ENCODE data around the gene NR1D2.
"Not testable (repeated sequence)": the region's sequence is repeated elsewhere in the genome, so short reads cannot be mapped to it uniquely, and the experiment has no call there.

The NR1D2 gene

GRCh38 chr3:23913873-23914743, 31.0 kb upstream of the NR1D2 start:
- no peak for DNase-seq (ENCODE audit: extremely low spot score)
- TF ChIP-seq, protein P1, sequence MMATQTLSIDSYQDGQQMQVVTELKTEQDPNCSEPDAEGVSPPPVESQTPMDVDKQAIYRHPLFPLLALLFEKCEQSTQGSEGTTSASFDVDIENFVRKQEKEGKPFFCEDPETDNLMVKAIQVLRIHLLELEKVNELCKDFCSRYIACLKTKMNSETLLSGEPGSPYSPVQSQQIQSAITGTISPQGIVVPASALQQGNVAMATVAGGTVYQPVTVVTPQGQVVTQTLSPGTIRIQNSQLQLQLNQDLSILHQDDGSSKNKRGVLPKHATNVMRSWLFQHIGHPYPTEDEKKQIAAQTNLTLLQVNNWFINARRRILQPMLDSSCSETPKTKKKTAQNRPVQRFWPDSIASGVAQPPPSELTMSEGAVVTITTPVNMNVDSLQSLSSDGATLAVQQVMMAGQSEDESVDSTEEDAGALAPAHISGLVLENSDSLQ (IDR thresholded peaks at IDR 0.05), result peak; percentile 59
- no peak for TF ChIP-seq ARNT (IDR thresholded peaks at IDR 0.05)
- no peak for TF ChIP-seq FOXA1 (IDR thresholded peaks at IDR 0.05)
- no peak for TF ChIP-seq BHLHE40 (IDR thresholded peaks at IDR 0.05; ENCODE audit: borderline replicate concordance)
- no peak for TF ChIP-seq ZNF384 (IDR thresholded peaks at IDR 0.05)
- CTCF ChIA-PET, result interaction anchor here (0.6 to 0.7 kb wide), 3 partner anchors 22 to 858 kb away, joined by 4 to 8 read pairs (median 7); no protein-coding TSS in a partner anchor
- POLR2A ChIA-PET, result no interaction called here

- DNase-seq (ENCODE audit: extremely low spot score), result peak; percentile 19
- ChIA-PET POLR2A (interaction anchor here (1.1 to 2.9 kb wide), 7 partner anchors 17 to 77 kb away, joined by 6 to 44 read pairs (median 7); no protein-coding TSS in a partner anchor), CTCF (interaction anchor here (0.9 kb wide), 1 partner anchor 8 kb away, joined by 4 read pairs; no protein-coding TSS in a partner anchor)
- no peak for TF ChIP-seq SUZ12 (IDR thresholded peaks at IDR 0.05)
- TF ChIP-seq FOXA1 (IDR thresholded peaks at IDR 0.05), result no peak
- peak; percentile 53; the same call in 1 of the 2 replicates for TF ChIP-seq CTBP1 (IDR thresholded peaks at IDR 0.05; ENCODE audit: borderline replicate concordance)
- no peak for TF ChIP-seq ZNF384 (IDR thresholded peaks at IDR 0.05)
- TF ChIP-seq TARDBP (IDR thresholded peaks at IDR 0.05), result 0 out of 2 replicates have a peak, but pooled peaks have one; percentile 24
- TF ChIP-seq, protein P1 (IDR thresholded peaks at IDR 0.05), result peak; percentile 77
- no peak for TF ChIP-seq LEF1 (IDR thresholded peaks at IDR 0.05; ENCODE audit: borderline replicate concordance)
- TF ChIP-seq ELF4 (IDR thresholded peaks at IDR 0.05), result no peak
- TF ChIP-seq HDGF (IDR thresholded peaks at IDR 0.05; ENCODE audit: borderline replicate concordance), result no peak
- no peak for TF ChIP-seq ARNT (IDR thresholded peaks at IDR 0.05)
- TF ChIP-seq FOXM1 (IDR thresholded peaks at IDR 0.05; ENCODE audit: borderline replicate concordance), result no peak
- no peak for TF ChIP-seq BHLHE40 (IDR thresholded peaks at IDR 0.05; ENCODE audit: borderline replicate concordance)
- no peak for TF ChIP-seq NFRKB (IDR thresholded peaks at IDR 0.05)
- no peak for TF ChIP-seq SP1 (IDR thresholded peaks at IDR 0.05)
- no peak for TF ChIP-seq FOXK2 (IDR thresholded peaks at IDR 0.05)
- peak; percentile 63 for TF ChIP-seq L3MBTL2 (conservative IDR thresholded peaks at IDR 0.05)
Observed at GRCh38 chr3:23915537-23916108, 29.5 kb upstream of the NR1D2 start.

GRCh38 chr3:23916152-23916885, 28.8 kb upstream of the NR1D2 start:
- ChIA-PET CTCF (interaction anchor here (0.9 kb wide), 1 partner anchor 9 kb away, joined by 4 read pairs; no protein-coding TSS in a partner anchor), POLR2A (interaction anchor here (0.6 to 2.9 kb wide), 79 partner anchors 8 to 1158 kb away, joined by 3 to 62 read pairs (median 4); no protein-coding TSS in a partner anchor)
- DNase-seq (ENCODE audit: extremely low spot score), result no peak
- TF ChIP-seq L3MBTL2 (conservative IDR thresholded peaks at IDR 0.05) (peak; percentile 58), FOXA1 (IDR thresholded peaks at IDR 0.05) (no peak)

DNA sequence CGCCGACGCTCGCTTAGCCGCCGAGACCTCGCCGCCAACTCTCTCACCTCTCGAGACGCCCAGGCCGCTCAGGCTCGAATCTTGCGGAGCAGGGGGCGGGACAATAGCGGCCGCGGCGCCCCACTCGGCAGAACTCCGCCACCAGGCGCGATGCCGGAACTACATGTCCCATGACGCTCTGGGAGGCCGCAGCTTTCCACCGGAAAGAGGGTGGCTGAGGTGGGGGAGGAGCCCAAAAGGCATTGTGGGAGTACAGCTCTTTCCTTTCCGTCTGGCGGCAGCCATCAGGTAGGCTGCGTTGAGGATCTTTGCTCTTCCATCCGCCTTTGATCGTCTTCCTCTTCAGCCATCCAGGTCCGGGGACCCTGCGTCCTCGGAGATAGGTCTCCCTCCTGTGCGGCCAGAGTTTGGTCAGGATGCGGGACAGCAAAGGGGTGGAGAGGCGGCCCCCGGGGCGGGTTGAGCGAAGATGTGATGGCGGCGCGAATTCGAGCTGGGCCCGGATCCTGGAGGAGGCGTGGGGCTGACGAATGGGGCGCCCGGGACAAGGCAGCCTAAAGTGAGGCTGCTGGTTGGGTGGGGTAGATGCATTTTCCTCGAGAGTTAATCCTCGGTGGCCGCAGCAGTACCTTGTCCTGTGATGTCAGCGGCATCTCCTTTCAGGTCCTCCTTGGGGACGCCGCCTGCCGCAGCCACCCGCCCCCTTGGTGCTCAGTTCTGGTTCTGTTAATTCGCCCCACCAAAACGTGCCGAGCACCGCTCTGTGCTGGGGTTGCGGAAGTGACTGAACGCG, 28.0 kb upstream of the NR1D2 start, which contains the start of the genes NKIRAS1 and RPL15:
TSS of gene NKIRAS1 (minus strand) at position 105 of the 793 bp plus-strand sequence. CDS start 6,086 bp downstream, outside the sequence.
TSS of gene RPL15 (plus strand) at position 247 of the 793 bp plus-strand sequence. CDS start 728 bp downstream, outside the sequence.
- ChIA-PET CTCF (no interaction called here), POLR2A (interaction anchor here (0.5 to 2.9 kb wide), 82 partner anchors 8 to 1158 kb away, joined by 3 to 62 read pairs (median 4); no protein-coding TSS in a partner anchor)
- DNase-seq (ENCODE audit: extremely low spot score), result peak; percentile 92
- TF ChIP-seq ELF4 (IDR thresholded peaks at IDR 0.05) (peak; percentile 98), TARDBP (IDR thresholded peaks at IDR 0.05) (no peak; the same call in 1 of the 2 replicates), FOXK2 (IDR thresholded peaks at IDR 0.05) (no peak), SUZ12 (IDR thresholded peaks at IDR 0.05) (no peak), FOXM1 (IDR thresholded peaks at IDR 0.05; ENCODE audit: borderline replicate concordance) (no peak), HDGF (IDR thresholded peaks at IDR 0.05; ENCODE audit: borderline replicate concordance) (no peak), BHLHE40 (IDR thresholded peaks at IDR 0.05; ENCODE audit: borderline replicate concordance) (no peak), ZNF384 (IDR thresholded peaks at IDR 0.05) (no peak), CTBP1 (IDR thresholded peaks at IDR 0.05; ENCODE audit: borderline replicate concordance) (peak; percentile 71; the same call in 1 of the 2 replicates), FOXA1 (IDR thresholded peaks at IDR 0.05) (no peak), L3MBTL2 (conservative IDR thresholded peaks at IDR 0.05) (0 out of 2 replicates have a peak, but pooled peaks have one; percentile 22), NFRKB (IDR thresholded peaks at IDR 0.05) (peak; percentile 78), ARNT (IDR thresholded peaks at IDR 0.05) (0 out of 2 replicates have a peak, but pooled peaks have one; percentile 32), SP1 (IDR thresholded peaks at IDR 0.05) (no peak), LEF1 (IDR thresholded peaks at IDR 0.05; ENCODE audit: borderline replicate concordance) (peak; percentile 51; the same call in 1 of the 2 replicates)
- TF ChIP-seq, protein P1 (IDR thresholded peaks at IDR 0.05), result no peak

GRCh38 chr3:23917679-23918303, 27.3 kb upstream of the NR1D2 start:
- CTCF ChIA-PET; DNase-seq (ENCODE audit: extremely low spot score): not testable (repeated sequence)
- POLR2A ChIA-PET, result interaction anchor here (0.5 to 2.9 kb wide), 29 partner anchors 8 to 459 kb away, joined by 3 to 62 read pairs (median 9); no protein-coding TSS in a partner anchor
